K562 (cell line): ENCODE measurements around the gene CHST14. TPM values are rescaled to one million over a fixed set of nuclear protein-coding genes. Genes with fewer than 3 reads are reported as not detected.

Experiments
- FOXJ2 ChIP-seq: fragments of 200-800 bp; sonication (Bioruptor generic); IDR thresholded peaks from 2 replicates; pipeline ENCODE4 v1.6.1; 2016; ENCODE audit warnings: missing genetic modification characterization, missing compliant biosample characterization
- HEY1 ChIP-seq: fragments of 250-450 bp; sonication (Bioruptor Pico); IDR thresholded peaks from 2 replicates; pipeline ENCODE4 v1.5.0; 2020; ENCODE audit warnings: mild to moderate bottlenecking, moderate library complexity, borderline replicate concordance
- HMG20A ChIP-seq: fragments of 450-650 bp; formaldehyde crosslinking; conservative IDR thresholded peaks from 2 replicates; pipeline ENCODE4 v1.4.0; 2020; ENCODE audit warnings: mild to moderate bottlenecking, mixed read lengths
- ILF3 ChIP-seq: fragments of 450-650 bp; IDR thresholded peaks from 2 replicates; pipeline ENCODE4 v1.6.1; 2018; ENCODE audit warnings: antibody characterized with exemption, mild to moderate bottlenecking, moderate library complexity, borderline replicate concordance
- MCM5 ChIP-seq: fragments of 450-650 bp; IDR thresholded peaks from 2 replicates; pipeline ENCODE4 v1.6.1; 2016; ENCODE audit warnings: low read depth
- ZNF354B ChIP-seq: fragments of 250-450 bp; sonication (Bioruptor Pico); IDR thresholded peaks from 2 replicates; pipeline ENCODE4 v1.4.0; 2020
- polyA plus RNA-seq, 8 experiments: library from polyadenylated mRNA; depleted of rRNA in 4 of 8; stranded (reverse) in 5 of 8; unstranded in 3 of 8; fragments of >200 nt; fragmentation: Nextera tagmentation in 2 of 8; fragmentation: Illumina TruSeq in 1 of 8; extraction: Ambion mirVana in 2 of 8; extraction: Trizol in 1 of 8; gene quantifications; 2 replicates each; pipeline versions ENCODE4 v1.2.1 to v1.2.3, GENCODE V29; 2011 to 2014; ENCODE audit warnings: inconsistent platforms in 1 of 8, missing spikeins in 1 of 8
- total RNA-seq, 7 experiments: library from RNA; depleted of rRNA in 6 of 7; stranded (reverse); fragments of >200 nt in 6 of 7; fragmentation: Illumina TruSeq in 2 of 7; extraction: Trizol in 2 of 7; gene quantifications; 2 replicates each; pipeline versions ENCODE4 v1.2.1 to v1.2.3, GENCODE V29; 2011 to 2021; ENCODE audit warnings: low replicate concordance in 1 of 7
- TF ChIP-seq, protein P1 (sequence below): fragments of 450-650 bp; formaldehyde crosslinking; IDR thresholded peaks from 2 replicates; pipeline ENCODE4 v1.4.0; 2022; ENCODE audit warnings: mild to moderate bottlenecking, moderate library complexity
- TF ChIP-seq, protein P2 (sequence below): sonication (generic); formaldehyde crosslinking; IDR thresholded peaks from 2 replicates; pipeline ENCODE4 v1.8.0; 2022; ENCODE audit warnings: mild to moderate bottlenecking, missing genetic modification reagents
- TF ChIP-seq, protein P3 (sequence below), 2 experiments: fragments of 150-350 bp in 1 of 2; IDR thresholded peaks; 2 replicates each; pipeline ENCODE4 v1.6.1; 2012 to 2016; ENCODE audit warnings: low read depth in 2 of 2, low read length in 2 of 2, mild to moderate bottlenecking in 1 of 2, moderate library complexity in 1 of 2
- TF ChIP-seq, protein P4 (sequence below): fragments of 250-450 bp; sonication (Bioruptor Pico); IDR thresholded peaks from 2 replicates; pipeline ENCODE4 v1.9.0; 2021; ENCODE audit warnings: mild to moderate bottlenecking

Gene CHST14
- total and polyA plus RNA-seq, 9 of the 15 experiments (the other 6 are each of a cell fraction or from before 2014, with no cell fraction given): 1.6 to 12.1 (median 4.5) TPM

DNA sequence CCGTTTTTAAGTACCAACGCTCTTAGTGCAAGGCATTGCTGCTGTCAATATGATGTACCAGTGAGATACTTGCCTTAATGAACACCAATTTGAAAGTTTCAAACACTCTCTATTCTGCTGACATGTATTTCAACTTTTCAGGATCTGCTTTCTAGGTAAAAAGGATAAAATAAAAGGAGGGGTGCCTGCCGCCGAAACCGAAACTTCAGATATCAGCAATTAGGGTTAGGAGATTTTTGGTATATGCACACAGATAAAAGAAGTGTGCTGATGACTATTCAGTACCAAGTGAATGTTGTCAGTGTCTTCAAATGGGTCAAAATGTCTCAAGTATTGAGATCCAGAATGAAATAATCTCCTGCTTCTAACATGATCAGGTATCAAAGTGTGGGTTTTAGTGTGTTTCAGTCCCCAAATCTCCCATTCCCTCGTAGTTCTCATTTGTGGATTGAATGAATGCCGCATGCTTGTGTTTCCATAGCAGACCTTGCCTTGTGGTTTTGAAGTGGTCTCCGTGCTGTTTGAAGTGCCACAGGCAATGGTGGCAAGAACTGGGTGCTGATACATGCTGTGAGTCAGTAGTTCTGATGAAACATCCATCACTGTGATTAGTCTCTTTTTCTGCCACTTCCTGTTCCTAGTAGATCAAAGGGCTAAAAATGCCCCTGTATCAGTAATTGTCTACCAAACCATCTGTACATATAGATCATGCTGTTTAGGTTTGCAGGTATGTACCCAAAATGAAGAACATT is 22.5 kb downstream of the CHST14 start (continued):
- TF ChIP-seq, protein P1, sequence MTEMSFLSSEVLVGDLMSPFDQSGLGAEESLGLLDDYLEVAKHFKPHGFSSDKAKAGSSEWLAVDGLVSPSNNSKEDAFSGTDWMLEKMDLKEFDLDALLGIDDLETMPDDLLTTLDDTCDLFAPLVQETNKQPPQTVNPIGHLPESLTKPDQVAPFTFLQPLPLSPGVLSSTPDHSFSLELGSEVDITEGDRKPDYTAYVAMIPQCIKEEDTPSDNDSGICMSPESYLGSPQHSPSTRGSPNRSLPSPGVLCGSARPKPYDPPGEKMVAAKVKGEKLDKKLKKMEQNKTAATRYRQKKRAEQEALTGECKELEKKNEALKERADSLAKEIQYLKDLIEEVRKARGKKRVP: no peak
- TF ChIP-seq, protein P2, sequence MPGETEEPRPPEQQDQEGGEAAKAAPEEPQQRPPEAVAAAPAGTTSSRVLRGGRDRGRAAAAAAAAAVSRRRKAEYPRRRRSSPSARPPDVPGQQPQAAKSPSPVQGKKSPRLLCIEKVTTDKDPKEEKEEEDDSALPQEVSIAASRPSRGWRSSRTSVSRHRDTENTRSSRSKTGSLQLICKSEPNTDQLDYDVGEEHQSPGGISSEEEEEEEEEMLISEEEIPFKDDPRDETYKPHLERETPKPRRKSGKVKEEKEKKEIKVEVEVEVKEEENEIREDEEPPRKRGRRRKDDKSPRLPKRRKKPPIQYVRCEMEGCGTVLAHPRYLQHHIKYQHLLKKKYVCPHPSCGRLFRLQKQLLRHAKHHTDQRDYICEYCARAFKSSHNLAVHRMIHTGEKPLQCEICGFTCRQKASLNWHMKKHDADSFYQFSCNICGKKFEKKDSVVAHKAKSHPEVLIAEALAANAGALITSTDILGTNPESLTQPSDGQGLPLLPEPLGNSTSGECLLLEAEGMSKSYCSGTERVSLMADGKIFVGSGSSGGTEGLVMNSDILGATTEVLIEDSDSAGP: no peak
- TF ChIP-seq FOXJ2 (no peak), ILF3 (no peak), MCM5 (no peak), ZNF354B (CRISPR knock-in tag) (no peak), HMG20A (CRISPR knock-in tag) (no peak), HEY1 (CRISPR knock-in tag) (no peak)
- TF ChIP-seq, protein P3, sequence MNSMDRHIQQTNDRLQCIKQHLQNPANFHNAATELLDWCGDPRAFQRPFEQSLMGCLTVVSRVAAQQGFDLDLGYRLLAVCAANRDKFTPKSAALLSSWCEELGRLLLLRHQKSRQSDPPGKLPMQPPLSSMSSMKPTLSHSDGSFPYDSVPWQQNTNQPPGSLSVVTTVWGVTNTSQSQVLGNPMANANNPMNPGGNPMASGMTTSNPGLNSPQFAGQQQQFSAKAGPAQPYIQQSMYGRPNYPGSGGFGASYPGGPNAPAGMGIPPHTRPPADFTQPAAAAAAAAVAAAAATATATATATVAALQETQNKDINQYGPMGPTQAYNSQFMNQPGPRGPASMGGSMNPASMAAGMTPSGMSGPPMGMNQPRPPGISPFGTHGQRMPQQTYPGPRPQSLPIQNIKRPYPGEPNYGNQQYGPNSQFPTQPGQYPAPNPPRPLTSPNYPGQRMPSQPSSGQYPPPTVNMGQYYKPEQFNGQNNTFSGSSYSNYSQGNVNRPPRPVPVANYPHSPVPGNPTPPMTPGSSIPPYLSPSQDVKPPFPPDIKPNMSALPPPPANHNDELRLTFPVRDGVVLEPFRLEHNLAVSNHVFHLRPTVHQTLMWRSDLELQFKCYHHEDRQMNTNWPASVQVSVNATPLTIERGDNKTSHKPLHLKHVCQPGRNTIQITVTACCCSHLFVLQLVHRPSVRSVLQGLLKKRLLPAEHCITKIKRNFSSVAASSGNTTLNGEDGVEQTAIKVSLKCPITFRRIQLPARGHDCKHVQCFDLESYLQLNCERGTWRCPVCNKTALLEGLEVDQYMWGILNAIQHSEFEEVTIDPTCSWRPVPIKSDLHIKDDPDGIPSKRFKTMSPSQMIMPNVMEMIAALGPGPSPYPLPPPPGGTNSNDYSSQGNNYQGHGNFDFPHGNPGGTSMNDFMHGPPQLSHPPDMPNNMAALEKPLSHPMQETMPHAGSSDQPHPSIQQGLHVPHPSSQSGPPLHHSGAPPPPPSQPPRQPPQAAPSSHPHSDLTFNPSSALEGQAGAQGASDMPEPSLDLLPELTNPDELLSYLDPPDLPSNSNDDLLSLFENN (IDR thresholded peaks at IDR 0.05; ENCODE audit: low read depth in 2 of 2, low read length in 2 of 2): no peak
- TF ChIP-seq, protein P4, sequence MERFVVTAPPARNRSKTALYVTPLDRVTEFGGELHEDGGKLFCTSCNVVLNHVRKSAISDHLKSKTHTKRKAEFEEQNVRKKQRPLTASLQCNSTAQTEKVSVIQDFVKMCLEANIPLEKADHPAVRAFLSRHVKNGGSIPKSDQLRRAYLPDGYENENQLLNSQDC (CRISPR knock-in tag): no peak
